ENCODE measurements around the gene LRP8.

The LRP8 gene

GRCh38 chr1:53376041-53376461, 48.2 kb upstream of the LRP8 start:
- H3K9me2 ChIP-seq (replicated peaks; ENCODE audit: insufficient read depth, low read length) = no peaks in the 10 kb centered on the region
- H3K36me3 ChIP-seq (ENCODE audit: low read length) = no peaks in the 10 kb centered on the region
- no peak overlapping the region for H2AFZ ChIP-seq (ENCODE audit: low read depth, low read length, severe bottlenecking)
- H3F3A ChIP-seq (ENCODE audit: insufficient read depth) = no peaks in the 10 kb centered on the region
- no peaks in the 10 kb centered on the region for H3K9me3 ChIP-seq (ENCODE audit: insufficient read depth, low read length)
- H3K27ac ChIP-seq (ENCODE audit: low read depth, low read length) = no peak overlapping the region
- H3K27me3 ChIP-seq (ENCODE audit: low read length) = no peaks in the 10 kb centered on the region
- no peak overlapping the region for H3K9ac ChIP-seq (ENCODE audit: low read length)
- no peaks in the 10 kb centered on the region for H3K79me2 ChIP-seq (ENCODE audit: insufficient read depth, low read length)
- H3K4me2 ChIP-seq (ENCODE audit: low read depth, low read length, poor library complexity, severe bottlenecking) = no peak overlapping the region
- no peak overlapping the region for H3K4me3 ChIP-seq (ENCODE audit: insufficient read depth, low read length, poor library complexity, severe bottlenecking)
- TF ChIP-seq EZH2phosphoT487 (conservative IDR thresholded peaks at IDR 0.05; ENCODE audit: low read length) = no peak
- TF ChIP-seq, protein P1, sequence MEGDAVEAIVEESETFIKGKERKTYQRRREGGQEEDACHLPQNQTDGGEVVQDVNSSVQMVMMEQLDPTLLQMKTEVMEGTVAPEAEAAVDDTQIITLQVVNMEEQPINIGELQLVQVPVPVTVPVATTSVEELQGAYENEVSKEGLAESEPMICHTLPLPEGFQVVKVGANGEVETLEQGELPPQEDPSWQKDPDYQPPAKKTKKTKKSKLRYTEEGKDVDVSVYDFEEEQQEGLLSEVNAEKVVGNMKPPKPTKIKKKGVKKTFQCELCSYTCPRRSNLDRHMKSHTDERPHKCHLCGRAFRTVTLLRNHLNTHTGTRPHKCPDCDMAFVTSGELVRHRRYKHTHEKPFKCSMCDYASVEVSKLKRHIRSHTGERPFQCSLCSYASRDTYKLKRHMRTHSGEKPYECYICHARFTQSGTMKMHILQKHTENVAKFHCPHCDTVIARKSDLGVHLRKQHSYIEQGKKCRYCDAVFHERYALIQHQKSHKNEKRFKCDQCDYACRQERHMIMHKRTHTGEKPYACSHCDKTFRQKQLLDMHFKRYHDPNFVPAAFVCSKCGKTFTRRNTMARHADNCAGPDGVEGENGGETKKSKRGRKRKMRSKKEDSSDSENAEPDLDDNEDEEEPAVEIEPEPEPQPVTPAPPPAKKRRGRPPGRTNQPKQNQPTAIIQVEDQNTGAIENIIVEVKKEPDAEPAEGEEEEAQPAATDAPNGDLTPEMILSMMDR (IDR thresholded peaks at IDR 0.05; ENCODE audit: insufficient read depth, low read length, poor library complexity, severe bottlenecking) = no peak
- no peaks in the 10 kb centered on the region for H4K20me1 ChIP-seq (ENCODE audit: low read depth, low read length)

- Histone ChIP-seq H3K79me2 (ENCODE audit: insufficient read depth, low read length) (no peaks in the 10 kb centered on the region), H4K20me1 (ENCODE audit: low read depth, low read length) (no peaks in the 10 kb centered on the region), H3K9me2 (replicated peaks; ENCODE audit: insufficient read depth, low read length) (no peaks in the 10 kb centered on the region), H3K9me3 (ENCODE audit: insufficient read depth, low read length) (no peaks in the 10 kb centered on the region), H3K4me3 (ENCODE audit: insufficient read depth, low read length, poor library complexity, severe bottlenecking) (no peak overlapping the region), H3K27me3 (ENCODE audit: low read length) (no peaks in the 10 kb centered on the region), H2AFZ (ENCODE audit: low read depth, low read length, severe bottlenecking) (no peak overlapping the region), H3K36me3 (ENCODE audit: low read length) (no peaks in the 10 kb centered on the region), H3K9ac (ENCODE audit: low read length) (no peak overlapping the region), H3F3A (ENCODE audit: insufficient read depth) (no peaks in the 10 kb centered on the region), H3K27ac (ENCODE audit: low read depth, low read length) (no peak overlapping the region), H3K4me2 (ENCODE audit: low read depth, low read length, poor library complexity, severe bottlenecking) (no peak overlapping the region)
- no peak for TF ChIP-seq EZH2phosphoT487 (conservative IDR thresholded peaks at IDR 0.05; ENCODE audit: low read length)
- TF ChIP-seq, protein P1 (IDR thresholded peaks at IDR 0.05; ENCODE audit: insufficient read depth, low read length, poor library complexity, severe bottlenecking) = no peak
Measured at GRCh38 chr1:53375440-53375839, 47.6 kb upstream of the LRP8 start.

DNA sequence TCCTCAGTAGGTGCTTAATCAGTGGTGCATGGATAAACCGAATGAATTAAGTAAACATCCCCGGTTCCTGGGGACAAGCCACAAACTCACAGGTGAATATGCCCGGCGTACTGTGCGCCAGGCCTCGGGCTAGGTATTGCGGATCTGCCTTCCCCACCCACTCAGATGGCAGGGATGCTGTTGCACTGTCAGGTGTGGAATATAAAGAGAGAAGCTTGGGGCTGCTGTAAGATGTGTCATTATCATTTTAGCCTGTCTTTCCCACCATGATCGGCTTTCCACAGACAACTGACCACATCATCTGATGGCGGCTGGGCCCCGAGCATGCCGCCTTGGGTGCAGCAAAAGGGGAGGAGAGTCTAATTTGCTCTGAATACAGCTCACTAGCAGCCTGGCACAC, 45.4 kb upstream of the LRP8 start:
- Histone ChIP-seq H2AFZ (ENCODE audit: low read depth, low read length, severe bottlenecking) (no peak overlapping the region), H3K79me2 (ENCODE audit: insufficient read depth, low read length) (no peaks in the 10 kb centered on the region), H3K36me3 (ENCODE audit: low read length) (no peaks in the 10 kb centered on the region), H3K9me2 (replicated peaks; ENCODE audit: insufficient read depth, low read length) (no peaks in the 10 kb centered on the region), H4K20me1 (ENCODE audit: low read depth, low read length) (no peaks in the 10 kb centered on the region), H3F3A (ENCODE audit: insufficient read depth) (no peaks in the 10 kb centered on the region), H3K27ac (ENCODE audit: low read depth, low read length) (no peak overlapping the region), H3K4me3 (ENCODE audit: insufficient read depth, low read length, poor library complexity, severe bottlenecking) (no peak overlapping the region), H3K4me2 (ENCODE audit: low read depth, low read length, poor library complexity, severe bottlenecking) (no peak overlapping the region), H3K9me3 (ENCODE audit: insufficient read depth, low read length) (no peaks in the 10 kb centered on the region), H3K9ac (ENCODE audit: low read length) (no peak overlapping the region), H3K27me3 (ENCODE audit: low read length) (no peaks in the 10 kb centered on the region)
- TF ChIP-seq, protein P1 (IDR thresholded peaks at IDR 0.05; ENCODE audit: insufficient read depth, low read length, poor library complexity, severe bottlenecking) = no peak
- no peak for TF ChIP-seq EZH2phosphoT487 (conservative IDR thresholded peaks at IDR 0.05; ENCODE audit: low read length)

Data from SU-DHL-6 (cell line).